Activated T-helper 1 cell treated with anti-CD3 and anti-CD28 coated beads, Interleukin-12 subunit alpha, Interleukin-12 subunit beta, Interleukin-2, Interleukin-4 antibody, amounts not matched to agents 30 ng/mL and 10 ng/mL and 1 ng/mL, durations not matched to agents 14 hours and 24 hours and 36 hours (primary cell): ENCODE data around the gene ANLN. TPM values are rescaled to one million over a fixed set of nuclear protein-coding genes. Genes with fewer than 3 reads are reported as not detected.

Experiments
- DNase-seq: peaks from one replicate; pipeline ENCODE4 v3.0.0; 2021; ENCODE audit warnings: low spot score
- H3K27ac Mint-ChIP-seq: one replicate; pipeline ENCODE4 v1.8.0; 2021; ENCODE audit warnings: mild to moderate bottlenecking, mixed read lengths
- H3K27me3 Mint-ChIP-seq: one replicate; pipeline ENCODE4 v1.8.0; 2022; ENCODE audit warnings: mild to moderate bottlenecking, moderate library complexity, mixed read lengths; ENCODE audit not compliant: insufficient read depth
- H3K36me3 Mint-ChIP-seq: one replicate; pipeline ENCODE4 v1.8.0; 2021; ENCODE audit warnings: low read depth, mixed read lengths
- H3K4me1 Mint-ChIP-seq: one replicate; pipeline ENCODE4 v1.8.0; 2021; ENCODE audit warnings: low read depth, mixed read lengths
- H3K4me3 Mint-ChIP-seq: one replicate; pipeline ENCODE4 v1.8.0; 2021; ENCODE audit warnings: mild to moderate bottlenecking, moderate library complexity, mixed read lengths
- H3K9me3 Mint-ChIP-seq: one replicate; pipeline ENCODE4 v1.8.0; 2021; ENCODE audit warnings: mixed read lengths
- intact Hi-C: fragments of 100-400 bp; cut with micrococcal nuclease; formaldehyde crosslinking; loops from one replicate; pipeline ENCODE4 v1.15.1; 2024
- total RNA-seq: library from RNA; stranded (reverse); gene quantifications from 2 replicates; pipeline ENCODE4 v1.2.3, GENCODE V29; 2022

ANLN gene
- total RNA-seq, 1 donor from 2014 or later, result 23.8 TPM

DNA sequence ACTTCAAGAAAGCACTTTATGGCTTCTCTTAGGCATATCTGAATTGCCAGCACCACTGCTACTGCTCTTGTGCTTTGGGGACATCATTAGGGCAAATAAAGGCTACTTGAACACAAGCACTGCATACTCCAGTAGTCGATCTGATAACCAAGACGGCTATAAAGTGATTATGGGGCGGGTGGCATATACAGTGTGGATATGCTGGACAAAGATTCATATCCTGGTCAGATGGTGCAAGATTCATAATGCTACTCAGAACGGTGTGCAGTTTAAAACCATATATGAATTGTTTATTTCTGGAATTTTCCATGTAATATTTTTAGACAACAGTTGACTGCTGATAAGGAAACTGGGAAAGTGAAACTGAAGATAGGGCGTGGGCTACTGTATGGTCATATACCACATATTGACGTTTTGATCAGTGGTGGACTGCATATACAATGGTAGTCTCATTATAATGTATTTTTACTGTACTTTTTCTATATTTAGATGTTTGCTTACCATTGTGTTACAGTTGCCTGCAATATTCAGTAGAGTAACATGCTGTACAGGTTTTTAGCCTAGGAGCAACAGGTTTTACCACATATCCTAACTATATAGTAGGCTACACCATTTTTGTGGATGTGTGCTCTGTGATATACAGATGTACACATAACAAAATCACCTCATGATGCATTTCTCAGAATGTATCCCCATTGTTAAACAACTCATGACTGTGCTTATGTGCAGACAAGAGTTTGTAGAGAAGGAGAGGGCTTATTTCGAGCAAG is 15.2 kb downstream of the ANLN start:
- Mint-ChIP-seq H3K4me1 (peaks cover 28% of the 10 kb centered on the region), H3K27me3 (no peaks in the 10 kb centered on the region), H3K4me3 (no peak overlapping the region), H3K36me3 (peaks cover 37% of the 10 kb centered on the region), H3K9me3 (no peaks in the 10 kb centered on the region), H3K27ac (peak overlapping the region; percentile 15)
- DNase-seq, result no peak
- intact Hi-C loops, result no loop called here

DNA sequence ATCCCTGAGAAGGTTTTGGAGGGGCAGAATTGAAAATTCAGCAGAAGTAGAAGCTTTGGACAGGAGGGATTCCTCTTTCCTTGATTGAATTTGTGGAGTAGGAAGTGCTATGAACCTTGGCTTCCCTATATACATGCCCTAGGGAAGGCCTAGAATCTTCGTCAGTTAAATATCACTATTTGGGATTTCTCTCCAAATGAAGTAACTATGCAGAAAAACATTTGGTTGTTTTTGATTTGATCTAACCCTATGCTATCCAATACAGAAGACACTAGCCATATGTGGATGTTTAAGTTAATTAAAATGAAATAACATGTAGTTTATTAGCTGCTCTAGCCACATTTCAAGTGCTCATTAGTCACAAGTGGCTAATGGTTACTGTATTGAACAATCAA is 15.7 kb downstream of the ANLN start:
- no peaks in the 10 kb centered on the region for H3K9me3 Mint-ChIP-seq
- H3K36me3 Mint-ChIP-seq, result peaks cover 37% of the 10 kb centered on the region
- intact Hi-C loops, result no loop called here
- H3K4me1 Mint-ChIP-seq, result peaks cover 28% of the 10 kb centered on the region
- peak overlapping the region; percentile 15 for H3K27ac Mint-ChIP-seq
- no peak overlapping the region for H3K4me3 Mint-ChIP-seq
- no peak for DNase-seq
- no peaks in the 10 kb centered on the region for H3K27me3 Mint-ChIP-seq

DNA sequence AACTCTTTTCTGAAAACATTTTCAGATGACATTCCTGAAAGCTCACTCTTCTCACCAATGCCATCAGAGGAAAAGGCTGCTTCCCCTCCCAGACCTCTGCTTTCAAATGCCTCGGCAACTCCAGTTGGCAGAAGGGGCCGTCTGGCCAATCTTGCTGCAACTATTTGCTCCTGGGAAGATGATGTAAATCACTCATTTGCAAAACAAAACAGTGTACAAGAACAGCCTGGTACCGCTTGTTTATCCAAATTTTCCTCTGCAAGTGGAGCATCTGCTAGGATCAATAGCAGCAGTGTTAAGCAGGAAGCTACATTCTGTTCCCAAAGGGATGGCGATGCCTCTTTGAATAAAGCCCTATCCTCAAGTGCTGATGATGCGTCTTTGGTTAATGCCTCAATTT is 16.5 kb downstream of the ANLN start:
- Mint-ChIP-seq H3K27ac (no peak overlapping the region), H3K36me3 (peaks cover 38% of the 10 kb centered on the region), H3K4me1 (peaks cover 28% of the 10 kb centered on the region), H3K4me3 (no peak overlapping the region), H3K9me3 (no peaks in the 10 kb centered on the region), H3K27me3 (no peaks in the 10 kb centered on the region)
- no peak for DNase-seq
- intact Hi-C loops, result no loop called here

GRCh38 chr7:36407636-36408550 is 18.2 kb downstream of the ANLN start:
- Mint-ChIP-seq H3K4me1 (peaks cover 28% of the 10 kb centered on the region), H3K27me3 (no peaks in the 10 kb centered on the region), H3K4me3 (no peak overlapping the region), H3K27ac (no peak overlapping the region), H3K9me3 (no peaks in the 10 kb centered on the region), H3K36me3 (peaks cover 34% of the 10 kb centered on the region)
- intact Hi-C loops, result no loop called here
- no peak for DNase-seq

DNA sequence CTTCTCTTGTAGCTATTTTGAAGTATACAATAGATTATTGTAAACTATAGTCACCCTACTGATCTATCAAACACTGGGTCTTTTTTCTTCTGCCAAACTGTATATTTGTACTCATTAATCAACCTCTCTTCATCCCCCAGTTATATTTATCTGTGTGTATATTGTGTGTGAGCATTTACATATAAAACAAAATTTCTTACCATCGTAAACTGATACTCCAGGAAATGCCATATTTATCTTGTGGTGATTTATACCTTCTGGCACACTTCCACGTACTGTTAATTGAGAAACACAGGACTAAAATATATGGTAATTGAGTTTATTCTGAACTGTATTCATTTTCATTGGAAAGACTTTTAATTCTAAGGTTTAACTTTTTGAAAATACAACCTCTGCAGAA is 18.9 kb downstream of the ANLN start:
- H3K4me3 Mint-ChIP-seq, result no peak overlapping the region
- peaks cover 23% of the 10 kb centered on the region for H3K4me1 Mint-ChIP-seq
- DNase-seq, result no peak
- peaks cover 28% of the 10 kb centered on the region for H3K36me3 Mint-ChIP-seq
- H3K9me3 Mint-ChIP-seq, result no peaks in the 10 kb centered on the region
- intact Hi-C loops, result no loop called here
- no peak overlapping the region for H3K27ac Mint-ChIP-seq
- H3K27me3 Mint-ChIP-seq, result no peaks in the 10 kb centered on the region

DNA sequence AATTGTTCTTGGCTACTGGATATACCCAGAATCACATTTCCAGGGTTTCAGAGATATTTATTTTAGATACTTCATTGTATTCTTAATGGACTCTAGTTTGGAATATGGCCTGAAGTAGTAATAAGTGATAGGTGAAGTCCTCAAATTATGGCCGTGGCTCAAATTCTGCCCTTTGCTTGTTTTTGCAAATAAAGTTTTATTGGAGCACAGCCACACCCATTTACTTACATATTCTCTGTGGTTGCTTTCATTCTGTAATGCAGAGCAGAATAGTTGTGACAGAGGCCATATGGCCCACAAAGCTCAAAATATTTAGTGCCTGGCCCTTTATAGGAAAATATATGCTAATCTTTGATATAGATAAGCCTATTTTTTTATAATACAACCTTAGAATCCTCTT is 19.5 kb downstream of the ANLN start:
- no peak for DNase-seq
- Mint-ChIP-seq H3K36me3 (peaks cover 24% of the 10 kb centered on the region), H3K4me1 (peaks cover 22% of the 10 kb centered on the region), H3K9me3 (no peaks in the 10 kb centered on the region), H3K27me3 (no peaks in the 10 kb centered on the region), H3K4me3 (no peak overlapping the region), H3K27ac (no peak overlapping the region)
- intact Hi-C loops, result no loop called here

DNA sequence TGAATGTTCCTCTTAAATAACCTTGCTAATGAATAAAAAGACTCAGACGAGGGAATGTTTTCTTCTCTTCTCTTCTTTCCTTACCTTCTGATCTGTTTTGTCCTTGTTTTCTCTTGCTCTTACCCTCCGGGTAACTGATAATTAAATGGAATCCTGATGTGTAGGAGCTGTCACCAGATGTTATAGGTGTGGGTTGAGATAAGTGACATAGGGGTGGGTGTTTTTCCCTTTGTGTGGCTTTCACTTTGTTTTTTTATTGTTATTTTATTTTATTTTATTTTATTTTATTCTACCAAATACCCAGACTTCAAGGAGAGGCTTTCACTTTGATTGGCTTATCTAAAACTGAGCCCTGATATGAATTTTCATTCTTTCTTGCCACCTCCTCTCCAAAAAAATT is 25.5 kb downstream of the ANLN start:
- DNase-seq, result no peak
- intact Hi-C loops, result no loop called here
- H3K4me1 Mint-ChIP-seq, result no peaks in the 10 kb centered on the region
- no peak overlapping the region for H3K4me3 Mint-ChIP-seq
- no peaks in the 10 kb centered on the region for H3K27me3 Mint-ChIP-seq
- H3K27ac Mint-ChIP-seq, result no peak overlapping the region
- H3K9me3 Mint-ChIP-seq, result no peaks in the 10 kb centered on the region
- H3K36me3 Mint-ChIP-seq, result peaks cover 18% of the 10 kb centered on the region

DNA sequence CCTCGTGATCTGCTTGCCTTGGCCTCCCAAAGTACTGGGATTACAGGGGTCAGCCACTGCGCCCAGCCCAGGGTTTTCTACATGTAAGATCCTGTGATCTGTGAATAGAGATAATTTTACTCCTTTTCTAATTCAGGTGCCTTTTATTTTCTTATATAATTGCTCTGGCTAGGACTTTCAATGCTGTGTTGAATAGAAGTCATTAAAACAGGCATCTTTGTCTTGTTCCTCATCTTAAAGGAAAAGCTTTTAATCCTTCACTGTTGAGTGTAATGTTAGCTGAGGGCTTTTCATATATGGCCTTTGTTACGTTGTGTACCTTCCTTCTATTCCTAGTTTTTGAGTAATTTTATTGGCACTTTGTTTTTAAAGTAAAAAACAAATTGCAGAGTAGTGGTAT is 26.6 kb downstream of the ANLN start:
- Mint-ChIP-seq H3K9me3 (no peaks in the 10 kb centered on the region), H3K4me3 (no peak overlapping the region), H3K4me1 (no peaks in the 10 kb centered on the region), H3K36me3 (peaks cover 20% of the 10 kb centered on the region), H3K27ac (no peak overlapping the region), H3K27me3 (no peaks in the 10 kb centered on the region)
- intact Hi-C loops, result no loop called here
- no peak for DNase-seq

- H3K36me3 Mint-ChIP-seq, result peaks cover 34% of the 10 kb centered on the region
- DNase-seq, result no peak
- H3K27ac Mint-ChIP-seq, result no peak overlapping the region
- H3K27me3 Mint-ChIP-seq, result no peaks in the 10 kb centered on the region
- H3K4me3 Mint-ChIP-seq, result no peak overlapping the region
- H3K9me3 Mint-ChIP-seq, result no peaks in the 10 kb centered on the region
- intact Hi-C loops, result no loop called here
- peaks cover 6% of the 10 kb centered on the region for H3K4me1 Mint-ChIP-seq
Observed at GRCh38 chr7:36420307-36420706, 30.6 kb downstream of the ANLN start.

DNA sequence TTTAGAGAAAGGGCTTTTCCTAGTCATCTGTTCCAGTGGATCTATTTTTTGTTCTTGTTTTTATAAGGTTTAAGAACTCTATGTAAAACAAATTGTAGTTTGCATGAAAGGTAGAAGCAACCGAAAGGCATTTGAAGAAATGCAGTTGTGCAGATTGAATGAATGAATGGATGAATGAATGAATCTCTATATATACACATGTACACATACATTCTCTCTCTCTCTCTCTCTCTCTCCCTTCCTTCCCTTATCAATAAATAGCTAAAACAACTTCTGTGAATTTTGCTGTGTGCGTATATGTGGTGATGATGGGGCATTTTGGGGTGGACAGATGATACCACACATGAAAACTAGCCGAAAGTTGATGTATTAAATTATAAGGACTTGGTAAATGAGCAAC is 32.4 kb downstream of the ANLN start:
- Mint-ChIP-seq H3K4me1 (peaks cover 6% of the 10 kb centered on the region), H3K27me3 (no peaks in the 10 kb centered on the region), H3K9me3 (no peaks in the 10 kb centered on the region), H3K27ac (no peak overlapping the region), H3K4me3 (no peak overlapping the region), H3K36me3 (peaks cover 29% of the 10 kb centered on the region)
- intact Hi-C loops, result no loop called here
- DNase-seq, result no peak

- Mint-ChIP-seq H3K36me3 (peaks cover 29% of the 10 kb centered on the region), H3K27me3 (no peaks in the 10 kb centered on the region)
- intact Hi-C loops, result no loop called here
Observed at GRCh38 chr7:36423633-36424032, 34.0 kb downstream of the ANLN start.

GRCh38 chr7:36430186-36430585 is 40.5 kb downstream of the ANLN start:
- intact Hi-C loops, result no loop called here
- DNase-seq, result no peak
- H3K4me1 Mint-ChIP-seq, result no peaks in the 10 kb centered on the region
- H3K27ac Mint-ChIP-seq, result no peak overlapping the region
- no peaks in the 10 kb centered on the region for H3K27me3 Mint-ChIP-seq
- H3K9me3 Mint-ChIP-seq, result peaks cover 21% of the 10 kb centered on the region
- H3K4me3 Mint-ChIP-seq, result no peak overlapping the region
- peaks cover 32% of the 10 kb centered on the region for H3K36me3 Mint-ChIP-seq

More at GRCh38 chr7:36423633-36424032, 34.0 kb downstream of the ANLN start:
- Mint-ChIP-seq H3K4me1 (peaks cover 6% of the 10 kb centered on the region), H3K9me3 (no peaks in the 10 kb centered on the region), H3K27ac (no peak overlapping the region), H3K4me3 (no peak overlapping the region)
- no peak for DNase-seq

GRCh38 chr7:36430881-36431280 is 41.2 kb downstream of the ANLN start:
- no peak for DNase-seq
- intact Hi-C loops, result no loop called here
- Mint-ChIP-seq H3K4me3 (no peak overlapping the region), H3K4me1 (no peaks in the 10 kb centered on the region), H3K36me3 (peaks cover 30% of the 10 kb centered on the region), H3K27ac (no peak overlapping the region), H3K9me3 (peaks cover 21% of the 10 kb centered on the region), H3K27me3 (no peaks in the 10 kb centered on the region)
